Glutamatergic neuron (in vitro differentiated cells): ENCODE data around the gene PTPRG. TPM values are rescaled to one million over a fixed set of nuclear protein-coding genes. Genes with fewer than 3 reads are reported as not detected.

ENCODE experiments used
- DNase-seq: peaks from one replicate; pipeline ENCODE4 v3.0.0; 2022
- H3K27ac Mint-ChIP-seq: one replicate; pipeline ENCODE4 v1.8.0; 2020; ENCODE audit warnings: mild to moderate bottlenecking, mixed read lengths, inconsistent platforms; ENCODE audit not compliant: unreplicated experiment
- H3K27me3 Mint-ChIP-seq: one replicate; pipeline ENCODE4 v1.8.0; 2020; ENCODE audit warnings: mild to moderate bottlenecking, moderate library complexity, mixed read lengths, inconsistent platforms; ENCODE audit not compliant: unreplicated experiment
- H3K36me3 Mint-ChIP-seq: one replicate; pipeline ENCODE4 v1.8.0; 2020; ENCODE audit warnings: mild to moderate bottlenecking, mixed read lengths, inconsistent platforms; ENCODE audit not compliant: unreplicated experiment
- H3K4me1 Mint-ChIP-seq: one replicate; pipeline ENCODE4 v1.8.0; 2020; ENCODE audit warnings: mild to moderate bottlenecking, low read depth, mixed read lengths, inconsistent platforms; ENCODE audit not compliant: unreplicated experiment
- H3K4me3 Mint-ChIP-seq: one replicate; pipeline ENCODE4 v1.8.0; 2020; ENCODE audit warnings: mild to moderate bottlenecking, mixed read lengths, inconsistent platforms; ENCODE audit not compliant: unreplicated experiment
- H3K9me3 Mint-ChIP-seq: one replicate; pipeline ENCODE4 v1.8.0; 2020; ENCODE audit warnings: mild to moderate bottlenecking, moderate library complexity, mixed read lengths, inconsistent platforms; ENCODE audit not compliant: unreplicated experiment
- CTCF ChIP-seq: fragments of 200-600 bp; sonication (generic); IDR thresholded peaks from one replicate; pipeline ENCODE4 v1.5.0; 2021; ENCODE audit not compliant: partially characterized antibody, unreplicated experiment
- total RNA-seq: library from RNA; stranded (reverse); fragmentation: NEBNext Ultra II Directional; extraction: Animal tissue kit (Norgen Biotek cat#: 25700); gene quantifications from one replicate; pipeline ENCODE4 v1.2.1, GENCODE V29; 2021; ENCODE audit not compliant: unreplicated experiment

PTPRG gene
- total RNA-seq, 1 donor from 2014 or later, result 52.1 TPM

- H3K27me3 Mint-ChIP-seq, result peaks cover 2% of the 10 kb centered on the region
- no peak for DNase-seq
- H3K4me3 Mint-ChIP-seq, result no peak overlapping the region
- no peak for TF ChIP-seq CTCF
- H3K9me3 Mint-ChIP-seq, result no peaks in the 10 kb centered on the region
- H3K36me3 Mint-ChIP-seq, result no peaks in the 10 kb centered on the region
- H3K4me1 Mint-ChIP-seq, result no peaks in the 10 kb centered on the region
- H3K27ac Mint-ChIP-seq, result no peak overlapping the region
Measured at GRCh38 chr3:62149539-62149938, 588.2 kb downstream of the PTPRG start.

GRCh38 chr3:62149962-62150361, 588.6 kb downstream of the PTPRG start:
- no peak for DNase-seq
- H3K9me3 Mint-ChIP-seq, result no peaks in the 10 kb centered on the region
- H3K36me3 Mint-ChIP-seq, result no peaks in the 10 kb centered on the region
- no peaks in the 10 kb centered on the region for H3K4me1 Mint-ChIP-seq
- H3K27me3 Mint-ChIP-seq, result peaks cover 2% of the 10 kb centered on the region
- H3K27ac Mint-ChIP-seq, result no peak overlapping the region
- TF ChIP-seq CTCF, result no peak
- no peak overlapping the region for H3K4me3 Mint-ChIP-seq

GRCh38 chr3:62151591-62151990, 590.2 kb downstream of the PTPRG start:
- no peak for DNase-seq
- Mint-ChIP-seq H3K4me3 (no peak overlapping the region), H3K9me3 (no peaks in the 10 kb centered on the region), H3K27me3 (peaks cover 2% of the 10 kb centered on the region), H3K4me1 (no peaks in the 10 kb centered on the region), H3K36me3 (no peaks in the 10 kb centered on the region), H3K27ac (no peak overlapping the region)
- TF ChIP-seq CTCF, result no peak

- peaks cover 2% of the 10 kb centered on the region for H3K27me3 Mint-ChIP-seq
- no peak overlapping the region for H3K27ac Mint-ChIP-seq
- H3K9me3 Mint-ChIP-seq, result no peaks in the 10 kb centered on the region
- H3K36me3 Mint-ChIP-seq, result peaks cover 5% of the 10 kb centered on the region
- no peaks in the 10 kb centered on the region for H3K4me1 Mint-ChIP-seq
- TF ChIP-seq CTCF, result no peak
- DNase-seq, result no peak
- no peak overlapping the region for H3K4me3 Mint-ChIP-seq
Measured at GRCh38 chr3:62153231-62153630, 591.9 kb downstream of the PTPRG start.

- DNase-seq, result no peak
- Mint-ChIP-seq H3K4me1 (peaks cover 1% of the 10 kb centered on the region), H3K27me3 (peaks cover 2% of the 10 kb centered on the region), H3K36me3 (peaks cover 5% of the 10 kb centered on the region), H3K27ac (no peak overlapping the region), H3K9me3 (no peaks in the 10 kb centered on the region), H3K4me3 (no peak overlapping the region)
- TF ChIP-seq CTCF, result no peak
Measured at GRCh38 chr3:62154457-62155148, 593.2 kb downstream of the PTPRG start.
